ENCODE results near the gene RGL1.
A peak's percentile ranks its signal among the peaks of the same experiment; 100 is the strongest.

The RGL1 gene

GRCh38 chr1:183824291-183824690, 19.4 kb downstream of the RGL1 start:
- no peak for DNase-seq

- DNase-seq = no peak
Observed at GRCh38 chr1:183827801-183828200, 22.9 kb downstream of the RGL1 start.

GRCh38 chr1:183830389-183830788, 25.5 kb downstream of the RGL1 start:
- no peak for DNase-seq

GRCh38 chr1:183831311-183831710, 26.4 kb downstream of the RGL1 start:
- DNase-seq = no peak

GRCh38 chr1:183832459-183832858, 27.5 kb downstream of the RGL1 start:
- no peak for DNase-seq

GRCh38 chr1:183834568-183834967, 29.6 kb downstream of the RGL1 start:
- DNase-seq = no peak

- DNase-seq = no peak
Observed at GRCh38 chr1:183836598-183836997, 31.7 kb downstream of the RGL1 start.

- no peak for DNase-seq
Observed at GRCh38 chr1:183837062-183837461, 32.1 kb downstream of the RGL1 start.

- no peak for DNase-seq
Observed at GRCh38 chr1:183838221-183838620, 33.3 kb downstream of the RGL1 start.

GRCh38 chr1:183840140-183840539, 35.2 kb downstream of the RGL1 start:
- no peak for DNase-seq

GRCh38 chr1:183841550-183841949, 36.6 kb downstream of the RGL1 start:
- no peak for DNase-seq

- DNase-seq = peak; percentile 29
Observed at GRCh38 chr1:183841950-183842794, 37.3 kb downstream of the RGL1 start.

- DNase-seq = no peak
Observed at GRCh38 chr1:183842795-183843144, 37.9 kb downstream of the RGL1 start.

GRCh38 chr1:183844806-183845205, 39.9 kb downstream of the RGL1 start:
- DNase-seq = no peak

GRCh38 chr1:183845681-183846080, 40.8 kb downstream of the RGL1 start:
- DNase-seq = no peak

GRCh38 chr1:183847641-183848040, 42.7 kb downstream of the RGL1 start:
- DNase-seq = no peak

- DNase-seq = no peak
Observed at GRCh38 chr1:183850852-183851251, 45.9 kb downstream of the RGL1 start.

GRCh38 chr1:183859119-183859518, 54.2 kb downstream of the RGL1 start:
- no peak for DNase-seq

GRCh38 chr1:183859831-183860230, 54.9 kb downstream of the RGL1 start:
- no peak for DNase-seq

GRCh38 chr1:183862967-183863366, 58.0 kb downstream of the RGL1 start:
- DNase-seq = no peak

- DNase-seq = no peak
Observed at GRCh38 chr1:183863852-183864251, 58.9 kb downstream of the RGL1 start.

- no peak for DNase-seq
Observed at GRCh38 chr1:183864611-183865010, 59.7 kb downstream of the RGL1 start.

GRCh38 chr1:183869230-183869629, 64.3 kb downstream of the RGL1 start:
- no peak for DNase-seq

- DNase-seq = no peak
Observed at GRCh38 chr1:183869664-183870063, 64.7 kb downstream of the RGL1 start.
